CD4-positive, alpha-beta T cell (primary cell): Measurements from ENCODE around the gene RAB6A. TPM values are rescaled to one million over a fixed set of nuclear protein-coding genes. Genes with fewer than 3 reads are reported as not detected.
"Not testable (repeated sequence)": the region's sequence is repeated elsewhere in the genome, so short reads cannot be mapped to it uniquely, and the experiment has no call there.

ENCODE experiments used
- ATAC-seq: fragments of 200-7000 bp; cut with Tn5 transposase; one replicate; pipeline ENCODE4 v1.10.0; 2022; ENCODE audit warnings: mild to moderate bottlenecking; ENCODE audit not compliant: poor library complexity
- CTCF ChIA-PET: fragments of 350-600 bp; sonication (Branson Sonifier 250); formaldehyde crosslinking; loops from one replicate; lab custom pipeline; 2021; ENCODE audit warnings: antibody characterized with exemption, inconsistent platforms; lab: Charles Lee
- POLR2A ChIA-PET: fragments of 350-600 bp; sonication (Branson Sonifier 250); formaldehyde crosslinking; loops from one replicate; lab custom pipeline; 2021; ENCODE audit warnings: antibody characterized with exemption, inconsistent platforms; lab: Charles Lee
- DNase-seq, 14 experiments: peaks; one replicate each; pipeline ENCODE4 v3.0.0-alpha.2; 2013 to 2020; ENCODE audit warnings: mixed read lengths in 2 of 14
- H3K27ac ChIP-seq, 2 donors: one replicate each; pipeline versions ENCODE4 v1.5.1 to v1.7.0; 2013; ENCODE audit warnings: low read length in 2 of 2, low read depth in 1 of 2, mild to moderate bottlenecking in 1 of 2
- H3K27me3 ChIP-seq, 2 experiments: 1 replicate in 1 of 2; 2 replicates in 1 of 2; pipeline versions ENCODE4 v1.6.1 to v1.7.0; 2013; ENCODE audit warnings: low read length in 2 of 2, control low read depth in 1 of 2, mild to moderate bottlenecking in 1 of 2, moderate library complexity in 1 of 2; ENCODE audit not compliant: insufficient read depth in 2 of 2, control insufficient read depth in 1 of 2
- H3K36me3 ChIP-seq: one replicate; pipeline ENCODE4 v1.6.1; 2013; ENCODE audit warnings: low read length, control low read depth; ENCODE audit not compliant: insufficient read depth
- H3K4me1 ChIP-seq: one replicate; pipeline ENCODE4 v1.6.1; 2013; ENCODE audit warnings: low read length, control low read depth; ENCODE audit not compliant: insufficient read depth
- H3K4me3 ChIP-seq: one replicate; pipeline ENCODE4 v1.5.1; 2013; ENCODE audit warnings: mild to moderate bottlenecking, low read length, moderate library complexity
- H3K9me3 ChIP-seq, 2 experiments: 1 replicate in 1 of 2; 2 replicates in 1 of 2; pipeline versions ENCODE4 v1.6.1 to v1.7.0; 2013; ENCODE audit warnings: low read length in 2 of 2, mild to moderate bottlenecking in 2 of 2, control low read depth in 1 of 2, moderate library complexity in 1 of 2; ENCODE audit not compliant: control insufficient read depth in 1 of 2, insufficient read depth in 1 of 2
- H3K27ac Mint-ChIP-seq: one replicate; pipeline ENCODE4 v1.8.0; 2020; ENCODE audit warnings: mixed read lengths
- H3K27me3 Mint-ChIP-seq: one replicate; pipeline ENCODE4 v1.8.0; 2021; ENCODE audit warnings: mixed read lengths
- H3K36me3 Mint-ChIP-seq: one replicate; pipeline ENCODE4 v1.8.0; 2021; ENCODE audit warnings: low read depth, mixed read lengths
- H3K4me1 Mint-ChIP-seq: one replicate; pipeline ENCODE4 v1.8.0; 2021; ENCODE audit warnings: low read depth, mixed read lengths
- H3K4me3 Mint-ChIP-seq: one replicate; pipeline ENCODE4 v1.8.0; 2020; ENCODE audit warnings: mild to moderate bottlenecking, mixed read lengths
- H3K9me3 Mint-ChIP-seq: one replicate; pipeline ENCODE4 v1.8.0; 2020; ENCODE audit warnings: mixed read lengths
- intact Hi-C, 2 experiments: fragments of 100-400 bp; cut with DNase I in 1 of 2; cut with micrococcal nuclease in 1 of 2; formaldehyde crosslinking; loops; one replicate each; pipeline versions ENCODE4 v1.15.1 to v1.9.0; 2023 to 2025; cut with DNase I, micrococcal nuclease
- total RNA-seq, 174 experiments: library from RNA in 2 of 174; stranded (reverse) in 2 of 174; gene quantifications; one replicate each; pipeline ENCODE4 v1.2.3 and lab custom pipeline; 2021 to 2026
- TF ChIP-seq, protein P1 (sequence below): fragments of 200-600 bp; IDR thresholded peaks from one replicate; pipeline ENCODE4 v1.8.0; 2022; ENCODE audit warnings: antibody characterized with exemption, mild to moderate bottlenecking

Gene RAB6A
- total RNA-seq, 2 experiments from 2014 or later: 42.6 to 49.3 TPM

- CTCF ChIA-PET: no interaction called here
- Histone ChIP-seq H3K27ac (no peak overlapping the region), H3K9me3 (no peaks in the 10 kb centered on the region), H3K36me3 (no peaks in the 10 kb centered on the region), H3K27me3 (no peaks in the 10 kb centered on the region), H3K4me3 (no peak overlapping the region), H3K4me1 (peaks cover 19% of the 10 kb centered on the region)
- TF ChIP-seq, protein P1, sequence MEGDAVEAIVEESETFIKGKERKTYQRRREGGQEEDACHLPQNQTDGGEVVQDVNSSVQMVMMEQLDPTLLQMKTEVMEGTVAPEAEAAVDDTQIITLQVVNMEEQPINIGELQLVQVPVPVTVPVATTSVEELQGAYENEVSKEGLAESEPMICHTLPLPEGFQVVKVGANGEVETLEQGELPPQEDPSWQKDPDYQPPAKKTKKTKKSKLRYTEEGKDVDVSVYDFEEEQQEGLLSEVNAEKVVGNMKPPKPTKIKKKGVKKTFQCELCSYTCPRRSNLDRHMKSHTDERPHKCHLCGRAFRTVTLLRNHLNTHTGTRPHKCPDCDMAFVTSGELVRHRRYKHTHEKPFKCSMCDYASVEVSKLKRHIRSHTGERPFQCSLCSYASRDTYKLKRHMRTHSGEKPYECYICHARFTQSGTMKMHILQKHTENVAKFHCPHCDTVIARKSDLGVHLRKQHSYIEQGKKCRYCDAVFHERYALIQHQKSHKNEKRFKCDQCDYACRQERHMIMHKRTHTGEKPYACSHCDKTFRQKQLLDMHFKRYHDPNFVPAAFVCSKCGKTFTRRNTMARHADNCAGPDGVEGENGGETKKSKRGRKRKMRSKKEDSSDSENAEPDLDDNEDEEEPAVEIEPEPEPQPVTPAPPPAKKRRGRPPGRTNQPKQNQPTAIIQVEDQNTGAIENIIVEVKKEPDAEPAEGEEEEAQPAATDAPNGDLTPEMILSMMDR: no peak
- Mint-ChIP-seq H3K4me3 (peak overlapping the region; percentile 99), H3K9me3 (no peaks in the 10 kb centered on the region), H3K27ac (peak overlapping the region; percentile 100), H3K36me3 (peaks cover 29% of the 10 kb centered on the region), H3K4me1 (peaks cover 35% of the 10 kb centered on the region), H3K27me3 (no peaks in the 10 kb centered on the region)
- ATAC-seq (no peak), DNase-seq (no peak)
- POLR2A ChIA-PET: interaction anchor here (3.0 kb wide), 1 partner anchor 10 kb away, joined by 51 read pairs; no protein-coding TSS in a partner anchor
- intact Hi-C loops: loop anchor here (2.0 to 10.0 kb wide), 4 partner anchors 88 to 606 kb away; partner anchors contain the start of genes COA4 (in 2 of the 2), PAAF1 (in 2 of the 2) and PGM2L1 (in 1 of the 2)
Measured at GRCh38 chr11:73789279-73789670, 28.4 kb upstream of the RAB6A start.

- Mint-ChIP-seq H3K36me3 (peaks cover 24% of the 10 kb centered on the region), H3K4me3 (peak within 1 kb of the TSS; percentile 99), H3K27me3 (no peaks in the 10 kb centered on the region), H3K4me1 (peaks cover 31% of the 10 kb centered on the region), H3K27ac (peak within 1 kb of the TSS; percentile 100), H3K9me3 (no peaks in the 10 kb centered on the region)
- intact Hi-C loops: loop anchor here (1.0 to 10.0 kb wide), 6 partner anchors 9 to 607 kb away; partner anchors contain the start of genes COA4 (in 2 of the 2), PAAF1 (in 2 of the 2), FAM168A (in 1 of the 2) and PGM2L1 (in 1 of the 2)
- Histone ChIP-seq H3K36me3 (no peaks in the 10 kb centered on the region), H3K4me3 (peak within 1 kb of the TSS; percentile 93), H3K9me3 (no peaks in the 10 kb centered on the region), H3K27ac (peak within 1 kb of the TSS; percentile 80 to 87), H3K4me1 (peaks cover 19% of the 10 kb centered on the region), H3K27me3 (no peaks in the 10 kb centered on the region)
- POLR2A ChIA-PET: interaction anchor here (0.6 to 3.0 kb wide), 11 partner anchors 9 to 705 kb away, joined by 3 to 51 read pairs (median 4); partner anchors contain the start of genes C2CD3, COA4, FAM168A and LIPT2
- TF ChIP-seq, protein P1: no peak
- ATAC-seq (peak; percentile 99), DNase-seq (peak; percentile 78 to 93 (median 84))
- CTCF ChIA-PET: interaction anchor here (0.7 to 1.3 kb wide), 3 partner anchors 26 to 1074 kb away, joined by 3 to 6 read pairs (median 3); partner anchors contain the start of gene RAB6A
Measured at GRCh38 chr11:73787643-73788558, 27.0 kb upstream of the RAB6A start, which contains the start of gene MRPL48. Gene MRPL48, plus strand, starts transcription at chr11:73787874. Its CDS starts 98 bp downstream, at chr11:73787972.

GRCh38 chr11:73787051-73787642, 26.3 kb upstream of the RAB6A start:
- ChIA-PET CTCF (interaction anchor here (0.9 to 1.3 kb wide), 2 partner anchors 26 to 27 kb away, joined by 3 to 6 read pairs; partner anchors contain the start of gene RAB6A), POLR2A (interaction anchor here (0.6 to 3.0 kb wide), 6 partner anchors 8 to 706 kb away, joined by 3 to 51 read pairs (median 6); partner anchors contain the start of genes C2CD3, LIPT2, PPME1 and RAB6A)
- Histone ChIP-seq H3K27ac (peak overlapping the region; percentile 80 to 87), H3K36me3 (no peaks in the 10 kb centered on the region), H3K9me3 (no peaks in the 10 kb centered on the region), H3K4me3 (peak overlapping the region; percentile 93), H3K27me3 (no peaks in the 10 kb centered on the region), H3K4me1 (peaks cover 19% of the 10 kb centered on the region)
- TF ChIP-seq, protein P1: no peak
- no peaks in the 10 kb centered on the region for H3K27me3 Mint-ChIP-seq
- ATAC-seq (no peak), DNase-seq (peak in 1 of 14 experiments; percentile 3)
- H3K9me3 Mint-ChIP-seq: no peaks in the 10 kb centered on the region
- peaks cover 17% of the 10 kb centered on the region for H3K36me3 Mint-ChIP-seq
- intact Hi-C loops: loop anchor here (1.0 to 10.0 kb wide), 5 partner anchors 8 to 608 kb away; partner anchors contain the start of genes COA4 (in 1 of the 2), FAM168A (in 1 of the 2), PAAF1 (in 1 of the 2) and PGM2L1 (in 1 of the 2)
- H3K4me1 Mint-ChIP-seq: peaks cover 30% of the 10 kb centered on the region
- H3K27ac Mint-ChIP-seq: peak overlapping the region; percentile 100
- H3K4me3 Mint-ChIP-seq: peak overlapping the region; percentile 99

- H3K9me3 ChIP-seq, POLR2A ChIA-PET, H3K27ac ChIP-seq, H3K36me3 ChIP-seq, H3K27me3 Mint-ChIP-seq, H3K9me3 Mint-ChIP-seq, H3K27me3 ChIP-seq, DNase-seq, H3K36me3 Mint-ChIP-seq, H3K4me3 ChIP-seq, ATAC-seq: not testable (repeated sequence)
- CTCF ChIA-PET: interaction anchor here (0.7 to 0.9 kb wide), 2 partner anchors 24 to 274 kb away, joined by 3 read pairs; partner anchors contain the start of gene RAB6A
- H3K27ac Mint-ChIP-seq: peak overlapping the region; percentile 31
- intact Hi-C loops: loop anchor here (5.0 to 10.0 kb wide), 3 partner anchors 92 to 609 kb away; partner anchors contain the start of genes COA4 (in 1 of the 2), PAAF1 (in 1 of the 2) and PGM2L1 (in 1 of the 2)
- H3K4me3 Mint-ChIP-seq: peak overlapping the region; percentile 79
- peaks cover 19% of the 10 kb centered on the region for H3K4me1 ChIP-seq
- H3K4me1 Mint-ChIP-seq: peaks cover 25% of the 10 kb centered on the region
Measured at GRCh38 chr11:73785467-73785866, 24.6 kb upstream of the RAB6A start.
